GM19240 (cell line): ENCODE measurements around the gene CTNNA2.
"Not testable (repeated sequence)": the region's sequence is repeated elsewhere in the genome, so short reads cannot be mapped to it uniquely, and the experiment has no call there.

ENCODE experiments used
- DNase-seq: peaks from one replicate; pipeline ENCODE4 v3.0.0; 2011; ENCODE audit warnings: low spot score; ENCODE audit not compliant: insufficient read length

Gene CTNNA2

GRCh38 chr2:80070587-80070986, 557.7 kb downstream of the CTNNA2 start:
- no peak for DNase-seq

DNA sequence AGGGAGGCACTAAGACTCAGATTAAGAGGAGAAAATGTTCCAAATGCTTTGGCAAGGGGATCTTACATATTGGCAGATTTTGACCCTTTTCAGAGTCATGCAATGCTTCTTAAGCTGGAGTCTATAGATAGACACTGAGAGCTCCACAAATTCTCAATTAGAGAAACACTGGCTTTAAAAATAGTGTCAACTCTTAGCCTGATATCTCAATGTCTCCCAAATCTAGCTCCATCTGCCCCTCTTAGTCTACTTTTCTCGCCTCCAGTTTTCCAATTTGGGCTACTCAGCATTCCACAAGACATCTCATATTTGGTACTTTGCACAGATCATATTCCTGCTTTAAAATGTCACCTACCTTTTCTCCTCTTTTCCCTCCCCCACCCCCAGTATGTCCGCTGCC, 559.1 kb downstream of the CTNNA2 start:
- no peak for DNase-seq

DNA sequence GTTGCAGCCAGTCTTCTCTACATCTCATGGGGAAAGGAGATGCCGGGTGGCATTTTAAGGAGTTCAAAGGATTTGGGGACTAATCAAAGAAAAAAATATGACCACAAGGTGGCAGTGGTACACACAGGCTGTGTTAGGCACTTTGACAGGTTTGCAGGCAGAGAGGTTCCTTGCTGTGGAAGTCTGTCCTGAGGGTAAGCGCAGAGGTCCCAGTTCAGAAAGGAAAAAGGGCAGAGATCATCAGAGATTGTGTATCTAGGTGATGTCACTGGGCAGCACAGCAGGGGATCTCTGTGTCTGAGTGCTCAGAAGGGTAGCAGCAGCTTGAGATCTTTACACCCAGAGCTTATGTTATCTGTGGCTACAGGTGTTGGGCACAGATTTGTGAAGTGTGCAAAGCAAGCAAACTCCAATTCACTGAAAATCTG, 560.3 kb downstream of the CTNNA2 start:
- DNase-seq, result no peak

DNA sequence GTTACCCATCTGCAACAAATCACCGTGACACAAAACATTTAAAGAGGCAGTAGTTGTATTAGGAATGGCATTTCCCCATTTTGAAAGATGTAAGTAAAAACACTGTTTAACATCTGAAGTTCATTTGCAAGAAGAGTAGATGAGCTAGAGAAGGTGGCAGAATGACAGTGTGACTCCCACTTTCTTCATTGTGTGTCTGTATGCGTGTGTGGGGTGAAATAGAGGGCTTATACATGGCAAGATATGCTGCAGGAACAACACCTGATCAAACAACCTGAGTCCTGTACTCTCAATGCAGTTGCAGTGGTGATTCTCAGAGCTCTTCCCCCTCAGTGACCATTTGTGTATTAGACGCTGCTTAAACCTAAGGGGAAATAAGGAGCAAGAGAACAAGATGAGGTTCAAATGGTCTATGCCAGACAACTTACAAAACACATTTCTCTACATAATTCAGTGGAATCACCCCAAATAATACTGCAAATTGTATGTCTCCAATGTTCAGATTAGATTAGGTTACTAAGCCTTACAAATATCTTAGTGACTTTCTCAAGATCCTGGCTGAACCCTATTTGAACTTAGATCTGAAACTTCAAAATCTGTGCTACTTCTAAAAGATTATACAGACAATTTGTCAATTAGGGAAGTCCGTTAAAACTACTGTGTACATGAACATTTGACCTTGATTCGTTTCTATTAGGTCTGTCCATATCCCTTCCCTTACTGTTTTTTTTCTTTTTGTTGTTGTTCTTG, 561.6 kb downstream of the CTNNA2 start:
- no peak for DNase-seq

DNA sequence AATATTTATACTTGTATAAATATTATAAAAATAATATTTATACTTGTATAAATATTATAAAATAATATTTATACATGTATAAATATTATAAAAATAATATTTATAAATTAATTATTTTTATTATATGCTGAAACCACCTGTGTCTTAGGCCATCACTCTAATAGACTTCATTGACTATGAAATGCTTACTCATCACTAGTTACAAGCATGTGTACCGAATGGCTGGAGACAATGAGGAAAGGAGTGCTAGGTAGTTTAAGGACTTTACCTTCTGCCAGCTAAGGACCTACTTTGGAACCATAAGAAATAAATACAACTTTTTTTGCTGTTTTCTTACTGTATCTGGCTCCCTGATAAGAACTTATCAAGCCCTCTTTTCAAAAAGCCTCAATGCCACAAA, 562.9 kb downstream of the CTNNA2 start:
- DNase-seq, result no peak

DNA sequence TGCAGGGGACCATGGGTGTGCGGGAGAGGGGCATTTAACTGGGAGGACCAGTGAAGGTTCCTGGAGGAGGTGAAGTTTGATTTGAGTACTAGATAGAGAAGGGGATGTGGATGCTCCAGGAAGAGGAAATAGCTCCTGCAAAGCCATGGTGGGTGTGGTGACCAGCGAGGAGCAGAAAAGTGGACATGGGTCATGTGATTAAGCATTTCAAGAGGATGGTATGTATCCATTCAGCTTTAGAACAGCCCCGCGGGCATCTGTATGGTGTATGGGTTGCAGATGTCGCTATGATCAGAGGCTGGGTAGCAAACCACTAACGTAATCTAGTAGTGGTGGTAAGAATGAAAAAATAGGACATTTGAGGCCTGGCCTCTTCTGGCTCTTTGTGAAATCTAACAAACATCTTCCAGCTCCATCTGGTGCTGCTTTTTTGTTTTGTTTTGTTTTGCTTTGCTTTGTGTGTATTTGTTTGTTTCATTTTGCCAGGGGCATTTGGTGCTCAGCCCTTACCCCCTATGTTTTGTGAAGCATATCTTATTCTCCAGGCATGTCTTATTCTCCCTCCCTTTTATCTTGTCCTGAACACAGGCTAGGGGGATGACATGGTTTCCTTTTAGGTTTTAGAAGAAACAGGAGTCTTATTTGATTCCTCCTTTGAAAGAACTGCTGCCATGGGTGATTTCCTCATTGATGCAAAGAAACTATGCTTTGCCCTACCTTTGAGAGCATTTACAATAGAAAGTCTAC, 565.6 kb downstream of the CTNNA2 start:
- no peak for DNase-seq

GRCh38 chr2:80080957-80081356, 568.1 kb downstream of the CTNNA2 start:
- no peak for DNase-seq

- DNase-seq, result no peak
These were observed 574.0 kb downstream of the CTNNA2 start for GRCh38 chr2:80086831-80087230.

GRCh38 chr2:80091237-80091636, 578.4 kb downstream of the CTNNA2 start:
- DNase-seq, result no peak

DNA sequence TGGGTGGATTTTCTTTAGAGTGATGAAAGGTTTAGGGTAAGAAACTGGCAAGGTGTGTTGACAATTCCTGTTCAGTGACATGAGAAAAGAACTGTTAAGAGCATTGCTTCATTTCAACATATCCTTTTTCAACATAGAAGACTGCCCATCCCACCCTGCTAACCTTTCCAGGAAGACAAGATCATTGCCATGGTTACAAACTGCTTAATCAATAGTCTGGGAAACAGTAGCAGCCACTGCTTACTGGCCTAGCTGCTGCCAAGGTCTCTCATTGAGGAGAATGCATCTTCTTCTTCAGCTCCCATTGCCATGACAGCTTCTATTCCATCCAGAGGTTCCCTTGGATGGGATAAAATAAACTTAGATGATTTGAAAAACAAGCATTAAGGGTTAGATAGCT, 579.6 kb downstream of the CTNNA2 start:
- DNase-seq, result no peak

GRCh38 chr2:80098503-80098902, 585.7 kb downstream of the CTNNA2 start:
- not testable (repeated sequence) for DNase-seq

DNA sequence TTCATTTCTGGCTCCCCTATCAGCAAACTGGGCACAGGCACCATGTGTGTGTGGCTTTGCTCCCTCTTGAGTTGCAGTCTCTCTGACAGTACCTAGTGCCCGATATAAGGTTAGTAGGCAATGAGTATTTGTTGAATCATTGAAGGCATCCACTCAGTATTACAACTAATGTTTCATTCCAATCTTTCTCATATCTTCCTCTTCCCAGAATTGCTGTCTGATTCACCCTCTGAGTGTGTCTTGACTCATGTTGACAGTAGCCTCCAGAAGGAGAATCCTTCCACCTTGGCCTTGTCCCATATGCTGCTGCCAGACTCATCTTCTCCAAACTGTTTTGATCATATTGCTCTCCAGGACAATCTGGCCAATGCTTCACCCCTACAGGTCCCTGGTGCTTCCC, 589.2 kb downstream of the CTNNA2 start:
- no peak for DNase-seq

GRCh38 chr2:80105015-80105640, 592.3 kb downstream of the CTNNA2 start:
- DNase-seq, result no peak

GRCh38 chr2:80111185-80111584, 598.3 kb downstream of the CTNNA2 start:
- DNase-seq, result no peak

DNA sequence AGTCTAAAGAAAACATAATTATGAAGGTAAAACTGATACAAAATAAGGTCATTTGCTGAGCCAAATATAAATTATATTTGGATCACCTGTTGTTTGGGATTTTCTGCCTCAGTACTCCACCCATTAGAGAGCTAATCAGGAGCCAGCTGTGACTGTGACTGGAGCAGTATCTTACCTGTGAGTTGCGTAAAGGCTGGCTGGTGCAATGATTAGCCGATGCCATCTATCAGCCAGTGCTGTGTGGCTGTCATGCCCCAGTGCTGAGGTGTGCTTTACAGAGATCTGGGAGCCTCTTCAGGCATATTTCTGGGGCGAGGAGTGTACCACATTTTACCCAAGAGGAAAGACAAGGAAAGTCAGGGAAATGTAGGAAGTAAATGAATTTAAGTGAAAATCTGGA, 599.9 kb downstream of the CTNNA2 start:
- DNase-seq, result no peak

- no peak for DNase-seq
These were observed 600.5 kb downstream of the CTNNA2 start for GRCh38 chr2:80113399-80113798.

DNA sequence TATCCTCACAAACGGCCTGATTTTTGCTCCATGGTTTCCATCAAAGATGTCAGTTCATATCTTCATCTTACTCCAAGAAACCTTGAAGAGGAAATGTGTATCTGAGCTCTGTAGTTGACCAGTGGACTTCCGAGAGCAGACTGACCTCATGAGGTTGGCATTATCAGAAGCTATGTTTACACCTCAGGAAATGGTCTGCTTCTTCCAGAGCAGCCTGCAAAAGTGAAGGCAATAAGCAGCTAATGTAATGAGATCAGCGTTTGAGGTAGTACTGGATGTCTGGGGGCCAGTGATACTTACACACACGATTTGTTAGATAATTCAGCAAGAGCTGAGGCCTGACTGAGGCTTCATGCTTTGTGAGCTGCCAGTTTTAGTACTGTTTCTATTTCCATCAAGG, 602.0 kb downstream of the CTNNA2 start:
- no peak for DNase-seq

GRCh38 chr2:80117401-80117800, 604.5 kb downstream of the CTNNA2 start:
- DNase-seq, result no peak

DNA sequence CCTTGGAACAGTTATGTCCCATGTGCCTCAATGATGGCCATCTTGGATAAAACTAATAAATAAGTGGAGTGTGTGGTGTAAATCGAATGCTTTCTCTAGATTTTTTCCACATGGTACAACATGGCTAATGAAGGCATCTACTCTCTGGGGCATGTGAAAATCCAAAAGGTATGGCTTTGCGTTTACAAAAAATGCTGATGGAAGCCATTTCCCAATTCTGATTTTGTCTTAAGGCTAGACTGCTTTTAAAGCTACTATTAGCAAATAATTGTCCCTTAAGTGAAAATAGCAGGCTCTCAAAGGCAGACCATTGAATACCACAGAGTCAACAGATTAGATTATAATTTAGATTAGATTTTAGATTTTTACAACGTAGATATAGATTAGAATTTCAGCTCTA, 608.0 kb downstream of the CTNNA2 start:
- no peak for DNase-seq

- no peak for DNase-seq
These were observed 609.8 kb downstream of the CTNNA2 start for GRCh38 chr2:80122675-80123074.

GRCh38 chr2:80126596-80127189, 613.8 kb downstream of the CTNNA2 start:
- DNase-seq, result no peak

DNA sequence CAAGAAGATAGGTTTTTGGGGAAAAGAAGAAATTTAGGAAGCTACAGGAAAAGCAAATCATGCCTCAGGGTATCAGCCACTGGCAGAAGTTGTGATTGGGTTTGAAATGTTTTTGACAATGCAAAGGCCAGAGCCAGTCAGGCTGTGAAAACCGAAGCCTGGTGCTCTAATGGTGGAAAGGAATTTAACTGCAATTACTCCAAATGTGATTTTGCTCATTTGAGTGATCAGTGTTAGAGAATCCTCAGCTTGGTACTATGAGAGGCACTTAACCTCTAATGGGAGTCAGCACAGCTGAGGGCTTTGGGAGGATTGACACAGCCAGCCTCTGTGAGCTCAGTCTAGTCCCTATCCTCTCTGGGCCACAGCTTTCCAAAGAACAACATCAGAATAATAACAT, 615.2 kb downstream of the CTNNA2 start:
- DNase-seq, result no peak
